HS-5 (cell line): ENCODE measurements around the gene TLX2.

Source experiments
- DNase-seq: peaks from one replicate; pipeline ENCODE4 v3.0.0-alpha.2; 2012; ENCODE audit warnings: low read depth

The TLX2 gene

DNA sequence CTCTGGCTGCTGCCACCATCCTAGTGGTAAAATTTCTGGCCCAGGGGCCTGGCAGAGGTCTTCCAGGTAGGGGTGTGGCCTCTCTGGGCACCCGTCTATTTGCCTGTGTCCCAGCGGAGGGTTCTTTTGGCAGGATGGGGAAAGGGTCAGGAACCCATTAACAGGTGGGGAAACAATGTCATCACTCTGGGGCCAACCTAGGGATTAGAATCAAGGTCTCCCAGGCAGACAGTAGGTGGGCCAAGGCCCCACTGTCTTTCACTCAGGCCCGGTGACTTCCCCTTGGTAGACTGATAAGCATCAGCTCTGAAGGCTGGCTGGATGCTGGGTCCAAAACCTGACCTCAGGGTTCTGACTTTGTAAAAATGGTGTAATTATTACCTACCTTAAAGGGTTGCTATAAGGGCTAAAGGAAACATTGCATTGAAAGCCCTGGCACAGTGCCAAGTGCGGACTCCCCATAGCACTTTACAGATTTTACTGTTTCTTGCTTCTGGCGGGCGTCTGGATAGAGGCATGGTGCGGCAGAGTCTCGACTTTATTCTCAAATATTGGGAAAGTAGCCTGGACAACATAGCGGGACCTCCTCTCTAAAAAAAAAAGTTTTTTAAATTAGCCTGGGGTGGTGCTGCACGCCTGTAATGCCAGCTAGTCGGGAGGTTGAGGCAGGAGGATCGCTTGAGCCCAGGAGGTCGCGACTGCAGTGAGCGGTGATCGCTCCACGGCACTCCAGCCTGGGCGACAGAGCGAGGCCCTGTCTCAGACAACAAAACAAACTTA is 17.1 kb upstream of the TLX2 start:
- no peak for DNase-seq

DNA sequence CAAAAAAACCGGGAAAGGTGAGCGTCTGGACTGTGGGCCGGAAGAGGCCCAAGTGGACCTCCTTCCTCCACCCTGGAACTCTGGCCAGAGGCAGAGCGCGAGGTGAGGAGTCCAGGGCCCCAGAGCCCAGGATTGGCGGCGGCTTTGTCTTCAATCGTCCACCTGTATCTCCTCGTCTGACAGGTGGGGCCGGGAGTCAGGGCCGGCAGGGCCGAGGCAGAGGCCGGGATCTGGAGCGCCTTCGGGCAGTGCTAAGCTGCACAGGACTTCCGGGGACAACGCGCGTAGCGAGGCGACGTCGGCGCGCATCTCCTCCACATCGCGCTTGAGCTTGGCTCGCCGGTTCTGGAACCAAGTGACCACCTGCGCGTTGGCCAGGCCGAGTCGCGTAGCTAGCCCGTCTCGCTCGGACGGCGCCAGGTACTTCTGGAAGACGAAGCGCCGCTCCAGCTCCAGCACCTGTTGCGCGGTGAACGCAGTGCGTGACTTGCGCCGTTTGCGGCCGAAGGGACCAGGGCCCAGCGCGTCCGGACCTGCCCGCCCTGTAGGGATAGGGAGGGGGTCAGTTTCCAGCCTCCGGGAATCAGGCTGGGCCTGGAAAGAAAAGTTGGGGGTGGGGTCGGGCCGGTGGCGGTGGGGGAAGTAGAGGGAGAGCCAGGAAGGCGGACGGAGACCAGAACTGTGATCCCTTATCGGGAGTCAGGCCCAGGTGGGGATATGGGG is 16.3 kb upstream of the TLX2 start:
- DNase-seq: no peak

DNA sequence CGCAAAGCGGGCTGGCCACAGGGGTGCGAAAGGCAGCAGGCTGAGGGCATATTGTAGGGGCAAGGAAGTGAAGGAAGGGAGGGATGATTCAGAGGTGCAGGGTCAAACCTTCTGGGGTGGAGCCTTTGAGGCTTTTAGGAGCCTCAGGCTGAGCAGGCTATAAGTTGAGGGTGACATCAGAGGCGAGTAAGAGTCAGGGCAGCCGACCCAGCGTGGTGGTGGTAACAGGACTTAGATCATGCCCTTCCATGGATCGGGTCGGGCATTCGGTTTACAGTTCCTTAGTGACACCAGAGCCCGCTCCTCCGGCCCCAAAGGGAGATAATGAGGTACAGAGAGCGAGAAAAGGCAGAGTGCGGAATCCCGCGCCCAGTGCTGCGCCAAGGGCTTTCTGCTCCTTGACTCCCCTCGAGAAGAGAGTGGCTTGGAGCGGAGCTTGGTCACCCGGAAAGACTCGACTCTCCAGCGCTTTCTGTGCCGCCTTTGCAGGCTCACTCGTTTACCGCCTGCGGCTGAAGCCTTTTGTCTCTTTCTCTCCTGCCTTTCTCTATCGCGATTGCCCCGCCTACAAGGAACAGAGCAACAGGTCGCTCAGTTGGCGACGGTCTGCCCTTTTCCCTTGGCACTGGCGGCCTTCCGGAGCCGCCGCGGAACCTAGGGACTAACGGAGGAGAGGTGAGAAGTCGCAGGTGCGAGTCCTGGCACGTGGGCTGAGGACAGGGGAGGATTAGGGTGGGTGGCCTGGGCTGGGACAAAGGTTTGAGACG is 15.6 kb upstream of the TLX2 start:
- DNase-seq: peak; percentile 39

DNA sequence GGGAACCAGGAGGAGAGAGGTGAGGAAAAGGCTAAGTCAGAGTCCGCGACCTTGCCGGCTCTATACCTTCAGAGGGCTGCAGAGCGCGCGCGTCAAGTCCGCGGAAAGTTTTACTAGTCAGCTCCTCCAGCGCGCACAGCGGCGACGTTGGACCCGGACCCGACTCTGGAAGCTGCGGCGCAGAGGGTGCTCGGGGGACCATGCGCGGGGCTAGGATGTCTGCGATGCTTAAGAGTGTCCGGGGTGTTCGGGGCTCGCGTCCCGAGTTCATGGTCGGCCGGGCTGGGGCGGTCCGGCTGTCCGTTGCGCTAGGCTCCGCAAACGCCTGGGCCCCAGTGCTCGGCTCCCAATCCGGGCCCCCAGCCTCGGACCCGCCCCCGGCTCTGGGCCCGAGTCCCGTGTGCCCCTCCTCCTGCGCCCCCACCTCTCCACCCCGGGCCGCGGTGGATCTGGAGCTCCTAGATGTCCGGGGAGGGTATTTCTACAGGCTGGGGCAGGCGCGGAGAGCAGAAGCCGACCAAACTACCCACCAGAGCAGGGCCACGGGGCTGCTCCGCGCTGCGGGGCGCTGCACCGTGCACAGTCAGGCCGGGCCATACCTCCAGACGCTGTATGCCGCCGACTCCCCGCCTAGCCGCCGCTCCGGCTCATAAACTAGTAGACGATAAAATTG is 14.8 kb upstream of the TLX2 start, which contains the start of gene LBX2:
LBX2 (minus strand) TSS at position 337 of the 673 bp plus-strand sequence; CDS start at position 271, 66 bp downstream.
- no peak for DNase-seq

DNA sequence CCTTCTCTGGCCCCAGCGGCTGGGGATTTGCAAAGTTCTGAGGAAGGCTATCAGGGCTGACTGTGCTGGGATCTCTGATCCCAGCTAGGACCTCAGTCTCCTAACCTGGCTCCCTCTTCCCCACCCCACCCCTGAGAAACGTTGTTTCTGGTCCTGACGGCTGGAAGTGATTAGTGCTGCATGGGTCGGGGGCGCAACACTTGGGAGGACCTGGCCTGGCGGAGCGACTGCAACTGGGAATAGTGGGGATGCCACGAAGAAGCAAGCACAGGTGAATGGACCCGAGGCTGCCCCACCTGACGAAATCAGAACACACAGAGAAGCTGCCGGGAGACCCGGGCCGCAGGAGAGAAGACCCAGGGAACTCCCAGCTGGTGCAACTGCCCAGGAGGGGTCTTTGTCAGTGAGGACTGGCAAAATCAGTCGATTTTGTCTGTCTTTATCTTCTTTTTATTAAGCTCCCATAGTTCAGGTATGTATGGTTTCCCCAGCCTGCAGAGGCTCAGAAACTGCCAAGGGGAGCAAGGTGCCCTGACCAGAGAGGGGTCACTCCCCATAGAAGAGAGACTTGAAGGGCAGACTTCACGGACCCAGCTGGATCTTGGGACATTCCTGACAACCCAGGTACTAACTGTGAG is 14.2 kb upstream of the TLX2 start:
- DNase-seq: no peak

DNA sequence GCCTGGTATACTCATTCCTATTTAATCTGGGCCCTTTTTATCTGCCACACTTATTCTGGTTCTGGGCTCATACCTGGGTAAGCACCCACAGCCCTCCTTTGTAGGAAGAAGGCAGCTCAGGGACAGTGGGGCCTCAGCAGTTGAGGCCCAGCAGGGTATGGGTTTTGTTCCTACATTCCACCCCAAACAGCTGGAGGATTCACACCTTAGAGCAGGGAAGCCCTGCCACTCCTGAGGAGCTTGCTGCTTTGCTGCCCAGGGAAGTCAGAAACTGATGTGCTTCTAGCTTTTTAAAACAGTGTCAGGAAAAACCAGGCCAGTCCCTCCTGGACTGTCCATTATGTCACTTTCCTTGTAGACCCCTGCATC is 13.7 kb upstream of the TLX2 start:
- DNase-seq: no peak

DNA sequence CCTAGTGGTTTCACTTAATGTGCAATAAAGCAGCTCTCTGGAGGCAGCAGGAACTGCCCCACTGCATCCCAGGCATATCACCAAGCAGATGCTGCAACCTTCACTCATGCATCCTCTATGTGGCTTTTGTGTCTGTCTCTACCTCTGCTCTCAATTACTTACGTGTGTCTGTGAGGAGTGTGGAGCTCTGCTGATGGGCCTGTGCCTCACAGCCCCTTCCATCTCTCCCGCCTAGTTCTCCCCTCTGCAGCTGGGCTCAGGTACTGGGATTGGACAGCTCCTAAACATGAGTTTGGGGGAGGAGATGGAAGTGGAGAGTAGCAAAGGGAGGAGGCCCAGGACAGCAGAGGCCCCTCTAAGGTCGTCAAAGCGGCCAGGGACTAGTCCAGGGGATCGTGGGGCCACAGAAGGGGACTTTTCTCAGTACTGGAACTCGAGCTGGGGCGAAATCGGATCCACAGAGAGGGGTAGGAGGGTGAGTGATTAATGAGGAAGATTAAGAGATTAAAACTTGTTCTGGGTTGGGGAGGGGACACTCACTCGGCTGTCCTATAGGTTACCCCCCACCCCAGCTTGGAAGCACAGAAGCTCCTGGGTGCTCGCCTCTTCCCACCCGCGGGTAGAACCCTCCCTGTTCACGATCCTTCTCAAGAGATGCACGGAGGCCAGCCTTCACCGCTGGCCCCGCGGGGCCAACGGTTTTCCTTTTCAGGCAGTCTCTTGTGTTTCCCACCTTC is 12.7 kb upstream of the TLX2 start:
- DNase-seq: no peak

DNA sequence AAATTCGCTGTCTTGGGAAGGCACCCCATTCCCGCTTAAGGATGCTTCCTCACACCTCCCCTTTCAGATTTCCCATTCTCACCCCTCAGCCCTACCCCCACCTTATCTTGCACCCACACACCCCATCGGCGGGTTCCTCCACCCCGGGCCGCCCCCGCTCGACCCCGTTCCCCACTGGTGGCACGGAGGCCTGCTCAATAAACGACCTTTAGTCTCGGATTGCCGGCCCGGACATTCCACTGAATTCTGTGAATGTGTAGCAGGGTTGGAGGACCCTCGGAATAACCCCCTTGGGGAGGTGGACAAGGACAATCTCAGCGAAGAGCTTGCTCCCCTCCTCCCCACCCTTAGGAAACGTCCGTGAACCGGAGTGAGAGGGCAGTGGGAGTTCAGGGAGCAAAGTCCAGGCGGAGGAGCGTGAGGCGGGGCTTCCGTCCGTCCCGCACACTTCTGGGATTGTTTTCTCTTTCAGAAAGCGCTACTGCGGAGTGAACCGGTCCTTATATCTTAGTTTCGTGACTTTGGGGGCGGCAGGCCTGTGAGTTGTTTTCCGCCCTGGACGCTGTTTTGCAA is 12.0 kb upstream of the TLX2 start:
- no peak for DNase-seq

DNA sequence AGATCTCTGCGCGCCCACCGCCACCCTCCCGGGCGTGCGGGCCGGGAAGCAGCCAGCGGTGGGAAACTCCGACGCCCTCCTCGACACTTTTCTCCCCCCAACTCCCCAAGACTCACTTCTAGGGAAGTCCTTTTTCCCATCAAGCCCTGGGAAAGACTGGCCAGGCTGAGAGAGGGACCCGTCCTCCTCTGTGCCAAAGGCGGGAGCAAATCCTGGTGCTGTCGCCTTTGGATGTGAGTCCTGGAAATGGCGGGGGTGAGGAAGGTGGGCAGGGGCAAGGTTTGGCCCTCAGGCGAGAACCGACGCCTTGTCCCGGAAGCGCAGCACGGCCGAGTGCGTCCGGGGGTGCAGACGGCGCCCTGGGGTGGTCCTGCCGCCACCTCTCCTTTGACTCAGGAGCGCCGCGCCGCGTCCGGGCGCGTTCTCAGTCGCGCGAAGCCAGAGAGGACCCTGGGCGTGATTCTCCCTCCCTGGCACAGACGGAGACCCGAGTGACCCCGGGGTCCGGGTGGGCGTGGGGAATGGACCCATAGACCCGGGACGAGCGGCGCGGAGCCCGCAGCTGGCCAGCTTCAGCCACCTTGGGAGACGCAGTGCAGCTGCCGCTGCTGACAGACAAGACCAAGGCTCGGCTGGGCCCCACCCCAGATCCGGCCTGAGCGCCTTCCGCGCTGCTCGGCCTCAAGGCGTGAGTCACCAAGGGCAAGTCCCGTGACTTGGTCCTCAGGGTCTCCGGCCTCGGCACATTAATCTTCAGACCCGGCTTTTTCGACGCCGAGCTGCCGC is 11.3 kb upstream of the TLX2 start:
- DNase-seq: no peak

DNA sequence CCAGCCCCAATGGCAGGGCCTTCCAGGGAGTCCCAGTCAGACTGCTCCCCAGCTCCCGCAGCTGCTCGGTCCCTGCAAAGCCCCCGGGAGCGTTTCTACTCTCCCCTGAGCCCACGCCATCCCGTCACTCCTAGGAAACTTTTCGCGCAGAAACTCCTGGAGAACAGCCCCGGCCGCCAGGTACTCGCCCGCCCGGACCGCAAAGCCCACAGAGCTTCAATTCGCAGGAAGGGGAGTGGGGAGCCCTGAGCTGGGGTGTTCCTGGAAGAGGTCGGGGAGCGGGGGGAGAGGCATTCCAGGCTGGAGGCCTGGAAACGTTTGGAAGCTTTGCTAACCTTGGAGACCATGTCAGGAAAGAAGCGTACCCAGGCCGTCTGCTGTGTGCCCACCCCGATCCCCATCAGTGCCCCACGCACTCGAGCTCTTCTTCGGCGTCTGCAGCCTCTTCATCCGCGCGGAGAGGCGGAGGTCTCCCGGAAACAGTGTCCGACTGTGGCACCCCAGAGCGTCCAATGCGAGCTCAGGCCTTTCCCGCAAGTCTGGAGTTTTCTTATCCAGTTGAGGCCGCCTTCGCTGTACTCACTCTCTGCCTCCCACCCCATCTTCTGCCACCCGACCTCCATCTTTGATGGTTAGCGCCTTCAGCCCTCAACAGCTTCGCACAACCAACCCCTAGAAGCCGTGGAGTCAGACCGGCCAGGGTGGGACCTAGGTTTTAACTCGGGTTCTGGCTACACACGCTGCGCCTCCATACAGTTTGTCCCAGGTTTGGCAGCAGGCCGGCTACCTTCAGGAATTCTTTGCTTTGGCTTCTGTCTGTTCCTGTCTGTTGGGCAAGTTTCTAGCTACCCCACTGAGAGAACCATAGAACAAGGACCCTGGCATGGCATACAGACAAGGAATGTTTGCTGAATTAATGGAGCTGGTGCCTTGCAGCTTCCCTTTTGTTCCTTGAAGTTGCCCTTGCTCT is 10.5 kb upstream of the TLX2 start:
- no peak for DNase-seq

DNA sequence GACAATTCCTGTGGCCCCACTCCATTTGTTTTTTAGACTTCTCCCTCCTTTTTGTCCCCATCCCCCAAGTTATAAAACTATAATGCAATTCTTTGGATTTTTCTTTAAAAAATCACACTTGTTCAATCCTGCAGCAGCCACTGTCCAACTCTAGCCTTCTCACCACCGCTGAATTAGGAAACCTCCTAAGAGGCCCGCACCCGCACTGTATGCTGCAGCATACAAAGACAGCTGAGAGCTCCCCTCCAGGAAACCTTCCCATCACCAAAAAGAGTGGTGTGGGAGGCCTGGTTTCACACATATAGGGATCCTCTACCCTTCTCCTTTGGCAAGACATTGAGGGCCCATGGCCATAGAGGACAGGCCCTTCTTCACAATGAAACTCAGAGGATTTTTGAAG is 9.7 kb upstream of the TLX2 start:
- no peak for DNase-seq

DNA sequence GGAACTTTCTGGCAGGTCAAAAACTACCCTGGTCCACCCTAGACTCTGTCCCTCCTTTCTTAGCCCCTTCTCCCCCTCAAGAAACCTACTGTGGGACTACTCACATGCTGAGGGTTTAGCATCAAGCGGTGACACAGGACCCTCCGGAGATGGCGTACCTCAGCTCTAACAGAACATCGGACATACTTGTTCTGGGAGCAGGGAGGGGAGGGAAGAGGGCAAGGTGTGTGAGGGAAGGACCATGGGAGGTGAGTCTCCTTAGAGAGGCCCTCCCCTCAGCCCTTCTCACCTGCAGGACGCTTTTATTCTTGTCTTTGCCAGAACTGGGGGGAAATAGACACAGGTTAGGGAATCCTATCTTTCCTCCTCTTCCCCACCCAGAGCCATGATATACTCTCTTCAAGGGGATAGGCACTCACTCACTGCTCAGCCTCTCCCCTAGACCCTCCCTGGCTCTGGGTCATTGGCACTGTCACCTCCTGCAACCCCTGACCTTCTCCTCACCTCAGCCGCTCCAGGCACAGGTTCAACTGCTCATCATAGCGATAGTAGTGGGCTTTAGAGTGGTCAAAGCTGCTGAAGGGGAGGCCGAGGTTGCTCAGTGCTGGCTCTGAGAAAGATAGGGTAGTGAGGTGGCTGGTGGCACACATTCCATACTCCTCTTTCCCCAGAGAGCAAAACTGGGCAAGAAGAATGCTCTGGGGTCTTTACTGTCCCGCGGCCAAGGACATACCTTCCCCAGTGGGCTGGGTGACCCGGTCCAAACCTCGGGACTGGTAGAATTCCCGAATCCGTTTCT is 8.6 kb upstream of the TLX2 start:
- DNase-seq: no peak

DNA sequence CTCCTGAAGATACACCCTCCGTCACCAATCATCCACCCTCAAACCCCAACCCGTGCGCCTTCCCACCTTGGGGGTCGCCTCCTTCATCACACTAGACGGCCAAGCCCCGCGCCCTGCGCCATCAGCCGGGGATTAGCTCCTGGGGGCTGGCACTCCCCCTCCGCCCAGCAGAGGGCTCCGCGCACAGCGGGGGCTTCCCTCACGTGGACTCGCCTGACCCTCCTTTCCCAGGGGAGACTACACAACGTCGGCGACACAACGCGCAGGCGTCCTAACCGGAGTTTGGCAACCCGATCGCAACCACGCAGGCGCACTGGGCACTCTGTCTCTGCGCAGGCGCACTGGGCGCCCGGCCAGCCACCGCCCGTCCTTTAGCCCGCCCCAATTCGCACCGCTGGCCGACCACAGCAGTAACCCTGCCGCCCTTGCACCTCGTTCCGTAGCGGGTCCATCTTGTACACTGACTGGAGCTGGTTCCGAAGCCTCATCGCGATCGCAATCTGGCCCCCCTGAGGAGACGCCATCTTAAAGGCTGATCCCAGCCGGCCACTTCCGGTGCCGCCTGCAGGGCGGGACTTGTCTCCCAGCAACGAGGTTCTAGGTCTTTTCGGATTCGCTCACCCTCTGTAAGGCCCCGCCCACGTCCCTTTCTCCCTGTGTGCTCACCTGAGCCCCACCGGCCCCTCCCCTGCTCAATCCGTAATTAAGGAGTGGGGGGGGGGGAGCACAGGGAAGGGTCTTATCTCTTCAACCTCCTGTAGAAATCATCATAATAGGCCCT is 6.9 kb upstream of the TLX2 start, which contains the start of gene PCGF1:
PCGF1 (minus strand) TSS at position 551 of the 781 bp plus-strand sequence; CDS start at position 524, 27 bp downstream.
- DNase-seq: peak; percentile 95

DNA sequence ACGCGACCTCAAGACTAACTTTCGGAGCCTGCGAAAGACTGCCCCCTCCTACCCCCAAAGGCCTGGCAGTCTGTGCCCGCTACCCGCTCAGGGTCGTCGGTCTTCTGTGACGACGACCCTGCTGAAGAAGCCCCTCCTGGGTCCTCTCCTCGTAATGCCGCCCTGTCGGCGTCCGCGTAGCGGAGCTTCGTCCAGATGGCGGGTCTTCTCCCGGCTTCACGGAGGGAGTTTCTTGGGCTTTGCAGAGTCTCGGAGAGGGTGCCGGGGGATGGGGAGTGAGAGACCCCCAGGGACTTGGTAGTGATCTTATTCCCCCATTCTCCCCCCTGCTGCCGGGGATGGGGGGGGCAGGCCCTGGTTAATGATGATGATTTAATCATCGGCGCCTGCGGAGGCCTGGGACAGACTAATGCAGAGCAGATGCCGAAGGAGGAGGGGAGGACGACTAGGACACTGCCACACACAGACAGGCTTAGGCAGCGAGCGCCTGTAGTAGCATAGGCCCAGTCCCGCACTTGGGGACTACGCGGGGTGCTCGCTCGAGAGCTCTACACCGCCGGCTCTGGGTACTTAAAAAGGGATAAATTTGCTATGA is 6.2 kb upstream of the TLX2 start:
- no peak for DNase-seq

DNA sequence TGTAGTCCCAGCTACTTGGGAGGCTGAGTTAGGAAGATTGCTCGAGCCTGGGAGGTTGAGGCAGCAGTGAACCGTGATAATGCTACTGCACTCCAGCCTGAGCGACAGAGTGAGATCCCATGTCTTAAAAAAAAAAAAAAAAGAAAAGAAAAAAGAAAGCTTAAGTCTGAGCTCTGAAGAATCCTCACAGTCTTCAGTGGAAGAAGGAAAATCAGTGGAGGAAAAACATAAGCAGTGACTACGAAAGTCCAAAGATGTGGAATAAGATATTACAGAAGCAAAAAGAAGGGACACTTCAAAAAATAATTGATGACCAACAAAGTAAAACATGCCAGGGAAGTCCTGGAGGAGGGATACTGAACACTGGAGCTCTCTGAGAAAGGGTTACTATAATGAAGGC is 4.0 kb upstream of the TLX2 start:
- DNase-seq: no peak
